ENCODE results near the gene TSPAN4. TPM values are rescaled to one million over a fixed set of nuclear protein-coding genes. Genes with fewer than 3 reads are reported as not detected.

TSPAN4 gene
- total RNA-seq, 1 experiment from 2014 or later, result 50.3 TPM

- 0 out of 6 replicates have a peak, but pooled peaks of 1 of the 3 experiments have one; percentile 5 for TF ChIP-seq CTCF (IDR thresholded peaks at IDR 0.05 in 2 of 3, conservative IDR thresholded peaks at IDR 0.05 in 1 of 3; ENCODE audit: borderline replicate concordance in 1 of 3, insufficient read depth in 1 of 3, low read depth in 2 of 3, low read length in 2 of 3)
- TF ChIP-seq JUND (IDR thresholded peaks at IDR 0.05), result no peak
- no peak overlapping the region for H2AFZ ChIP-seq (ENCODE audit: low read depth, low read length, poor library complexity, severe bottlenecking)
- intact Hi-C loops (cut with micrococcal nuclease), result loop anchor here (5.0 kb wide), 1 partner anchor 36 kb away; the partner anchor contains the start of genes PIDD1 and RPLP2
- H3K4me3 ChIP-seq (replicated peaks in 1 of 2; ENCODE audit: low read depth in 1 of 2, low read length in 2 of 2), result peak overlapping the region; percentile 66 to 98
- ATAC-seq (peak; percentile 0; the same call in 1 of the 2 replicates), DNase-seq (ENCODE audit: low read depth, low spot score) (no peak)
- peaks cover 54% of the 10 kb centered on the region for H3K79me2 ChIP-seq (ENCODE audit: insufficient read depth, low read length)
- H3K9me3 ChIP-seq (ENCODE audit: control insufficient read depth in 1 of 2, insufficient read depth in 1 of 2, low read depth in 1 of 2, low read length in 2 of 2), result no peaks in the 10 kb centered on the region
- peak overlapping the region; percentile 92 for H3K4me2 ChIP-seq (ENCODE audit: low read length)
- H3K27me3 ChIP-seq (ENCODE audit: insufficient read depth, low read length), result no peaks in the 10 kb centered on the region
- H4K20me1 ChIP-seq (ENCODE audit: insufficient read depth), result peaks cover 17% of the 10 kb centered on the region; the same call in 1 of the 2 replicates
- peak overlapping the region; percentile 97 for H3K27ac ChIP-seq (ENCODE audit: low read depth, low read length)
- H3K9ac ChIP-seq (ENCODE audit: low read length), result peak overlapping the region; percentile 99
- ChIA-PET CTCF (interaction anchor here (1.2 to 1.3 kb wide), 2 partner anchors 8 to 13 kb away, joined by 5 to 7 read pairs; no protein-coding TSS in a partner anchor), RAD21 (ENCODE audit: low non-redundant PET in 1 of 2, low total read pairs in 2 of 2, uncharacterized antibody in 2 of 2, unreplicated experiment in 2 of 2) (no interaction called here), POLR2A (interaction anchor here (0.7 to 2.5 kb wide), 6 partner anchors 9 to 230 kb away, joined by 3 to 14 read pairs (median 4); partner anchors contain the start of gene PNPLA2)
- no peaks in the 10 kb centered on the region for H3K9me2 ChIP-seq (ENCODE audit: insufficient read depth)
- no TSS peak for BruUV-seq (replicated peaks)
- peaks cover 0 to 23% of the 10 kb centered on the region in 2 experiments; a peak in 2 of 4 replicates for H3K36me3 ChIP-seq (ENCODE audit: control insufficient read depth in 1 of 2, insufficient read depth in 2 of 2, low read length in 2 of 2)
- peaks cover 39 to 65% of the 10 kb centered on the region in 2 experiments for H3K4me1 ChIP-seq (ENCODE audit: control insufficient read depth in 1 of 2, insufficient read depth in 2 of 2, low read length in 2 of 2)
Measured at GRCh38 chr11:843086-843734, 558 bp downstream of the TSPAN4 start.

All from HCT116 (cell line).